Measurements from ENCODE around the gene ABCD3. TPM values are rescaled to one million over a fixed set of nuclear protein-coding genes. Genes with fewer than 3 reads are reported as not detected.
A peak's percentile ranks its signal among the peaks of the same experiment; 100 is the strongest.

The ABCD3 gene
- polyA plus RNA-seq, 3 donors, result 7.8 to 24.9 (median 21.0) TPM

DNA sequence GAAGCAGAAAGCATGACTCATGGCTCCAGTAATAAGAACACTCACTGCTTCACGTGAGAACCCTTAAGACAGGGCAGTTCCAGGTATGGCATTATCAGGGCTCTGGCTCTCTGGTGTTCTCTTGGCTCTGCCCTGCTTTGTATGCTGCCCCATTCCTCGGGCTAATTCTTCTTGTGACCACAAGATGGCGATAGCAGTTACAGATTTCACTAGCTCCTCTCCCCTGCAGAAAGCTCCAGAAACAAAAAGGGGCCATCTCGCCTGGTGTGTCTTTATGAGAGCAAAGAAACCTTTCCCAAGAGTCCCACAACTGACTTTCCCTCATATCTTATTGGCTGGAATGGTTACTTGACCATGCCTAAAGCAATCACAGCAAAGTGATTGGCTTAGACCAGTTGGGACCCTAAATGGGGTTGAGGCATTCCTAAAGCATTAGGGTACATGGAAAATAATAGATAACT, 63.3 kb downstream of the ABCD3 start:
- Histone ChIP-seq H3K9me3 (replicated peaks in 1 of 2; ENCODE audit: control insufficient read depth in 1 of 2, insufficient read depth in 1 of 2, low read length in 2 of 2) (no peaks in the 10 kb centered on the region), H3K36me3 (replicated peaks in 1 of 2; ENCODE audit: control insufficient read depth in 1 of 2, insufficient read depth in 2 of 2, low read length in 2 of 2) (peaks cover 47 to 77% of the 10 kb centered on the region in 2 donors), H3K4me3 (replicated peaks in 1 of 3; ENCODE audit: low read depth in 2 of 3, low read length in 3 of 3) (no peak overlapping the region), H3K27ac (ENCODE audit: low read depth in 1 of 2, low read length in 2 of 2) (no peak overlapping the region), H3K9ac (ENCODE audit: insufficient read depth, low read length, poor library complexity, severe bottlenecking) (no peak overlapping the region), H3K4me2 (replicated peaks; ENCODE audit: extremely low read depth, low read length, poor library complexity, severe bottlenecking) (no peak overlapping the region), H3K4me1 (ENCODE audit: control insufficient read depth in 1 of 2, insufficient read depth in 2 of 2, low read length in 2 of 2) (no peaks in the 10 kb centered on the region), H3K79me2 (ENCODE audit: insufficient read depth, low read length) (no peaks in the 10 kb centered on the region), H4K20me1 (ENCODE audit: insufficient read depth, low read length) (no peaks in the 10 kb centered on the region), H2AFZ (ENCODE audit: insufficient read depth, low read depth, low read length, poor library complexity, severe bottlenecking) (no peak overlapping the region), H3K27me3 (ENCODE audit: control insufficient read depth in 2 of 2, insufficient read depth in 2 of 2, low read length in 2 of 2) (no peaks in the 10 kb centered on the region)
- intact Hi-C loops (cut with micrococcal nuclease), result loop anchor here (2.0 kb wide), 2 partner anchors 321 to 325 kb away; no protein-coding TSS in a partner anchor
- no peaks in the 10 kb centered on the region for H3K27me3 Mint-ChIP-seq (ENCODE audit: low read depth in 3 of 3)
- peak; percentile 81 for TF ChIP-seq CTCF (IDR thresholded peaks at IDR 0.05)
- H3K4me1 Mint-ChIP-seq, result no peaks in the 10 kb centered on the region
- 0% methylated on average over 3 of the region's 4 CpGs for WGBS (ENCODE audit: insufficient coverage)
- no peaks in the 10 kb centered on the region for H3K9me3 Mint-ChIP-seq
- no peak overlapping the region for H3K4me3 Mint-ChIP-seq
- DNase-seq, result peak; percentile 42 to 59 (median 55)
- peaks cover 46 to 52% of the 10 kb centered on the region in 2 donors for H3K36me3 Mint-ChIP-seq
- no peak overlapping the region for H3K27ac Mint-ChIP-seq

- no peak overlapping the region for H3K27ac Mint-ChIP-seq
- 86% methylated on average over 1 of the region's 5 CpGs for WGBS (ENCODE audit: insufficient coverage)
- H3K4me3 Mint-ChIP-seq, result no peak overlapping the region
- no peaks in the 10 kb centered on the region for H3K27me3 ChIP-seq (ENCODE audit: control insufficient read depth in 2 of 2, insufficient read depth in 2 of 2, low read length in 2 of 2)
- no peaks in the 10 kb centered on the region for H4K20me1 ChIP-seq (ENCODE audit: insufficient read depth, low read length)
- no peaks in the 10 kb centered on the region for H3K27me3 Mint-ChIP-seq (ENCODE audit: low read depth in 3 of 3)
- H3K27ac ChIP-seq (ENCODE audit: low read depth in 1 of 2, low read length in 2 of 2), result no peak overlapping the region
- H3K36me3 ChIP-seq (replicated peaks in 1 of 2; ENCODE audit: control insufficient read depth in 1 of 2, insufficient read depth in 2 of 2, low read length in 2 of 2), result peaks cover 57 to 89% of the 10 kb centered on the region in 2 donors
- H3K4me1 Mint-ChIP-seq, result no peaks in the 10 kb centered on the region
- H3K9me3 ChIP-seq (replicated peaks in 1 of 2; ENCODE audit: control insufficient read depth in 1 of 2, insufficient read depth in 1 of 2, low read length in 2 of 2), result no peaks in the 10 kb centered on the region
- H3K79me2 ChIP-seq (ENCODE audit: insufficient read depth, low read length), result no peaks in the 10 kb centered on the region
- peaks cover 58 to 62% of the 10 kb centered on the region in 2 donors for H3K36me3 Mint-ChIP-seq
- H3K4me3 ChIP-seq (replicated peaks in 1 of 3; ENCODE audit: low read depth in 2 of 3, low read length in 3 of 3), result no peak overlapping the region
- TF ChIP-seq CTCF (IDR thresholded peaks at IDR 0.05), result no peak
- H3K4me2 ChIP-seq (replicated peaks; ENCODE audit: extremely low read depth, low read length, poor library complexity, severe bottlenecking), result no peak overlapping the region
- intact Hi-C loops (cut with micrococcal nuclease), result no loop called here
- peaks cover 0 to 2% (median 0%) of the 10 kb centered on the region in 7 donors for H3K9me3 Mint-ChIP-seq
- H2AFZ ChIP-seq (ENCODE audit: insufficient read depth, low read depth, low read length, poor library complexity, severe bottlenecking), result no peak overlapping the region
- no peak for DNase-seq
- no peak overlapping the region for H3K9ac ChIP-seq (ENCODE audit: insufficient read depth, low read length, poor library complexity, severe bottlenecking)
- H3K4me1 ChIP-seq (ENCODE audit: control insufficient read depth in 1 of 2, insufficient read depth in 2 of 2, low read length in 2 of 2), result no peaks in the 10 kb centered on the region
These were observed 68.8 kb downstream of the ABCD3 start for GRCh38 chr1:94486990-94487389.
